Tibial artery (tissue), 4 donors: ENCODE data around the gene CSMD2.

Source experiments
- DNase-seq, 2 donors: peaks; one replicate each; pipeline ENCODE4 v3.0.0-alpha.2; 2019
- H3K27ac ChIP-seq, 2 donors: fragments of 200-600 bp; sonication (generic) in 1 of 2; 1 replicate in 1 of 2; 2 replicates in 1 of 2; pipeline ENCODE4 v1.5.1; 2018 to 2019; ENCODE audit warnings: mild to moderate bottlenecking in 1 of 2
- H3K27me3 ChIP-seq, 2 donors: fragments of 200-600 bp; sonication (generic) in 1 of 2; one replicate each; pipeline versions ENCODE4 v1.5.1 to v1.6.0; 2016 to 2019
- H3K36me3 ChIP-seq, 3 donors: fragments of 200-600 bp; sonication (generic) in 2 of 3; one replicate each; pipeline ENCODE4 v1.5.1; 2016 to 2019; ENCODE audit warnings: mild to moderate bottlenecking in 2 of 3
- H3K4me1 ChIP-seq, 4 donors: fragments of 200-600 bp; sonication (generic) in 2 of 4; 1 replicate in 3 of 4; 2 replicates in 1 of 4; pipeline ENCODE4 v1.5.1; 2016 to 2019
- H3K4me3 ChIP-seq, 2 donors: fragments of 200-600 bp; sonication (generic) in 1 of 2; 1 replicate in 1 of 2; 2 replicates in 1 of 2; pipeline ENCODE4 v1.5.1; 2018 to 2019; ENCODE audit warnings: mild to moderate bottlenecking in 2 of 2
- H3K9me3 ChIP-seq, 3 donors: fragments of 200-600 bp; sonication (generic) in 1 of 3; one replicate each; pipeline ENCODE4 v1.5.1; 2016 to 2019
- intact Hi-C: fragments of 100-400 bp; cut with DNase I; formaldehyde crosslinking; loops from one replicate; pipeline ENCODE4 v1.15.0; 2023; ENCODE audit warnings: low total_unique reads
- TF ChIP-seq, protein P1 (sequence below), 2 experiments: fragments of 200-600 bp in 1 of 2; fragments of 450-650 bp in 1 of 2; IDR thresholded peaks; one replicate each; pipeline ENCODE4 v1.5.1; 2017 to 2019; ENCODE audit warnings: antibody characterized with exemption in 2 of 2, mild to moderate bottlenecking in 1 of 2, moderate library complexity in 1 of 2

CSMD2 gene

DNA sequence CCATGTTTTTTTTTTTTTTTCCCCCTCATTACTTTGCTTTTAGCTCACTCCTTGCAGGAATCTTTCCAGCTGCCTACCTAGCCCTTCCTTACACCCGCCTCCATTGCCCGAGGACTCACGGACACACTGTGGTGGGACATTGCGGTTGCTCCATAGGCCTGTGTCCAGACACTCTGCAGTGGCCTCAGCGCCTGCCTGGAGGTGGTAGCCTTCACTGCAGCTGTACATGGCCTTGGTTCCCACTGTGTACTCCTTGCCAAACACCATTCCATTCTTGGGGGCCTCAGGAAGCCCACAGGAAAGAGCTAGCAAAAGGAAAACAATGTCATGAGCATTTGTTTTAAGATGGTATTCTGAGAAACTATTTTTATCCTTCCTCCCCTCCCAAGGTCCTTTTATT, 592.6 kb downstream of the CSMD2 start:
- H3K4me1 ChIP-seq: peaks cover 0 to 27% (median 16%) of the 10 kb centered on the region in 4 donors
- H3K9me3 ChIP-seq: no peaks in the 10 kb centered on the region
- TF ChIP-seq, protein P1, sequence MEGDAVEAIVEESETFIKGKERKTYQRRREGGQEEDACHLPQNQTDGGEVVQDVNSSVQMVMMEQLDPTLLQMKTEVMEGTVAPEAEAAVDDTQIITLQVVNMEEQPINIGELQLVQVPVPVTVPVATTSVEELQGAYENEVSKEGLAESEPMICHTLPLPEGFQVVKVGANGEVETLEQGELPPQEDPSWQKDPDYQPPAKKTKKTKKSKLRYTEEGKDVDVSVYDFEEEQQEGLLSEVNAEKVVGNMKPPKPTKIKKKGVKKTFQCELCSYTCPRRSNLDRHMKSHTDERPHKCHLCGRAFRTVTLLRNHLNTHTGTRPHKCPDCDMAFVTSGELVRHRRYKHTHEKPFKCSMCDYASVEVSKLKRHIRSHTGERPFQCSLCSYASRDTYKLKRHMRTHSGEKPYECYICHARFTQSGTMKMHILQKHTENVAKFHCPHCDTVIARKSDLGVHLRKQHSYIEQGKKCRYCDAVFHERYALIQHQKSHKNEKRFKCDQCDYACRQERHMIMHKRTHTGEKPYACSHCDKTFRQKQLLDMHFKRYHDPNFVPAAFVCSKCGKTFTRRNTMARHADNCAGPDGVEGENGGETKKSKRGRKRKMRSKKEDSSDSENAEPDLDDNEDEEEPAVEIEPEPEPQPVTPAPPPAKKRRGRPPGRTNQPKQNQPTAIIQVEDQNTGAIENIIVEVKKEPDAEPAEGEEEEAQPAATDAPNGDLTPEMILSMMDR (IDR thresholded peaks at IDR 0.05): no peak
- H3K27me3 ChIP-seq: no peaks in the 10 kb centered on the region
- H3K4me3 ChIP-seq: no peak overlapping the region
- intact Hi-C loops: no loop called here
- no peaks in the 10 kb centered on the region for H3K36me3 ChIP-seq
- no peak for DNase-seq
- no peak overlapping the region for H3K27ac ChIP-seq

DNA sequence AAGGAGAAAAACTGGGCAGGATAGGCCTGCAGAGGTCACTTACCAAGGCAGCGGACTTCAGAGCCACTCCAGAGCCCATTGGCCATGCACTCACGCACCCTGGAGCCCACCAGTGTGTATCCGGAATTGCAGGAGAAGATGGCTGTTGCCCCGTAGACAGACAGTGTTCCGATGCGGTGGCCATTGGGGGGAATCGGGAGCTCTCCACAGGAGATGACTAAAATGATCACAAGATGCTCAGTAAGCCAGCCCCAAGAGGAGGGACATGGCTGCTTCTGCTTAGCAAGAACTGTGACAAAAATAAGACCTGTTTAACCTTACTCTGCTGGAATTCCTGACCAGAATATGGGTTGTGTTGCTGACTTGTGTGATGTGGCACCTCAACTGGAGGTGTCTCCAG, 595.7 kb downstream of the CSMD2 start:
- intact Hi-C loops: no loop called here
- Histone ChIP-seq H3K9me3 (no peaks in the 10 kb centered on the region), H3K4me1 (peaks cover 0 to 17% (median 2%) of the 10 kb centered on the region in 4 donors), H3K27ac (no peak overlapping the region), H3K36me3 (no peaks in the 10 kb centered on the region), H3K27me3 (no peaks in the 10 kb centered on the region), H3K4me3 (no peak overlapping the region)
- no peak for DNase-seq
- TF ChIP-seq, protein P1 (IDR thresholded peaks at IDR 0.05): no peak

DNA sequence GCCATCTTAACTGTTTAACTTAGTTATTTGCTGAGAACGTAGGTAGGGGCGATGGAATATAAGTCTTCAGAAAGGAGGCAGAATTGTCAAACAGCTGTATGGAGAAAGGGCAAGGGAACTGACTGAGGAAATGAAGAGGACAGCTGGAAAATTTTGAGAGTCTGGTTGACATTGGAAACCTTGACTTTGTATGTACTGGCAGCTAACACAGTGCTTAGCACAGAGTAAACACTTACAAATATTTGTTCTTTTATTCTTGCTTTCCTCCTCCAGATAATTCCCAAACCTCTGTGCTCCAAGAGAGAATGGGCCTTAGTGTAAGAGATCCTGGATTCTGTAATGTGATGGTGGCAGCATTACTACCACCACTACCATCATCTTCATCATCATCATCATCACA, 601.3 kb downstream of the CSMD2 start:
- TF ChIP-seq, protein P1 (IDR thresholded peaks at IDR 0.05): no peak
- Histone ChIP-seq H3K36me3 (no peaks in the 10 kb centered on the region), H3K27me3 (no peaks in the 10 kb centered on the region), H3K9me3 (no peaks in the 10 kb centered on the region), H3K4me1 (peaks cover 0 to 30% (median 15%) of the 10 kb centered on the region in 4 donors), H3K4me3 (no peak overlapping the region), H3K27ac (peak overlapping the region; percentile 44 to 49)
- DNase-seq: no peak
- intact Hi-C loops: no loop called here

DNA sequence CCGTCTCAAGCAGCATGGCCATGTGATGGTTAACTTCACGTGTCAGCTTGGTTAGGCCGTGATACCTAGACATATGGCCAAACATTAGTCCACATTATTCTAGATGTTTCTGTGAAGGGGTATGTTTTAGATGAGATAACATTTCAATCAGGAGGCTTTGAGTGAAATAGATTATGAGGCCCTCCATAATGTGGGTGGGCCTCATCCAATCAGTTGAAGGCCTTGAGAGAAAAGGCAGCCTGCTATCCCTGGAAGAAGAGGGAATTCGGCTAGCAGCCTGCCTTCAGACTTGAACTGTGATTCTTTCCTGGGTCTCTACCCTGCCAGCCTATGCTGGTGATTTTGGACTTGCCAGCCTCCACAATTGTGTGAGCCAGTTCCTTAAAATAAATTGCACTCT, 602.5 kb downstream of the CSMD2 start:
- intact Hi-C loops: no loop called here
- Histone ChIP-seq H3K4me1 (peaks cover 0 to 30% (median 15%) of the 10 kb centered on the region in 4 donors), H3K36me3 (no peaks in the 10 kb centered on the region), H3K27me3 (no peaks in the 10 kb centered on the region), H3K9me3 (no peaks in the 10 kb centered on the region), H3K4me3 (no peak overlapping the region), H3K27ac (peak overlapping the region in 1 of 2 donors; percentile 49)
- TF ChIP-seq, protein P1 (IDR thresholded peaks at IDR 0.05): no peak
- no peak for DNase-seq

DNA sequence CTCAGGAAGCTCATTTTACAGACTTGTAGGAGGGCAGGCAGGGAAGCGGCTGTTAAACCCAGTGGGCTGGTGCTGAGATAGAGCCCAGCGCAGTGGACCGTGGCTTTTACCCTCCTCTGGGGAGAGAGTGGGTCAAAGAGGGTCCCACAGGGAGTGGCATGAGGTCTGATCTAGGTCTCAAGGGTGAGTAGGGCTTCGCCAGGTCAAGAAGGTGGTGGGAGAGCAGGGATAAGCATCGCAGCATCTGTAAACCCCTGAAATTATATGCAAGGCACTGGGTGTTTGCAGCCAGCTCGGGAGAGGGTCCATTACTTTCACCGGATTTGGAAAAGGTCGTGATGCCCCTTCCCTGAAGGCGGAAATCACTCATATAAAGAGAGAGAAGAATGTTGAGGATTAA, 603.5 kb downstream of the CSMD2 start:
- no peaks in the 10 kb centered on the region for H3K9me3 ChIP-seq
- H3K27me3 ChIP-seq: no peaks in the 10 kb centered on the region
- TF ChIP-seq, protein P1 (IDR thresholded peaks at IDR 0.05): no peak
- no peaks in the 10 kb centered on the region for H3K36me3 ChIP-seq
- no peak overlapping the region for H3K4me3 ChIP-seq
- no peak overlapping the region for H3K27ac ChIP-seq
- intact Hi-C loops: no loop called here
- peaks cover 0 to 30% (median 18%) of the 10 kb centered on the region in 4 donors for H3K4me1 ChIP-seq
- no peak for DNase-seq

DNA sequence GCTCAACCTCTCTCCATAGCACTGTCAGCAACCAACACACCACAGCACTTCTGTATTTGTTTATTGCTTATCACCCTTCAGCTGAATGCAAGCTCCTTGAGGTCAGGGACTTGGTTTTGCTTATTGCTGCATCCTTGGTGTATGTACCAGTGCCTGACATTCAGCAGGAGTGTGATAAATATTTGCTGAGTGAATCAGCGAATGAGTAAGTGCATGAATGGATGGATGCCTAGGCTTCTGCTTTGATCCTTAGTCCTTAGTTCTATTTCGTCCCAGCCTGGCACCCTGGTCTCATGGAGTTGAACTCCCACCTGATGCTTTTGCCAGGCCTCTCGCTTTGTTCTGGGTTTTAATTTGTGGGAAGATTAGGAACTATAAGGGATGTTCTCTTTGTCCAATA, 604.4 kb downstream of the CSMD2 start:
- TF ChIP-seq, protein P1 (IDR thresholded peaks at IDR 0.05): no peak
- Histone ChIP-seq H3K27me3 (no peaks in the 10 kb centered on the region), H3K27ac (no peak overlapping the region), H3K4me1 (peaks cover 0 to 30% (median 18%) of the 10 kb centered on the region in 4 donors), H3K36me3 (no peaks in the 10 kb centered on the region), H3K4me3 (no peak overlapping the region), H3K9me3 (no peaks in the 10 kb centered on the region)
- no peak for DNase-seq
- intact Hi-C loops: no loop called here
